ENCODE results near the gene SMURF1.

Gene SMURF1

GRCh38 chr7:99177165-99177564 is 33.3 kb upstream of the SMURF1 start:
- TF ChIP-seq CTCF (IDR thresholded peaks at IDR 0.05), result no peak

GRCh38 chr7:99173787-99174186 is 29.9 kb upstream of the SMURF1 start:
- TF ChIP-seq CTCF (IDR thresholded peaks at IDR 0.05), result no peak

DNA sequence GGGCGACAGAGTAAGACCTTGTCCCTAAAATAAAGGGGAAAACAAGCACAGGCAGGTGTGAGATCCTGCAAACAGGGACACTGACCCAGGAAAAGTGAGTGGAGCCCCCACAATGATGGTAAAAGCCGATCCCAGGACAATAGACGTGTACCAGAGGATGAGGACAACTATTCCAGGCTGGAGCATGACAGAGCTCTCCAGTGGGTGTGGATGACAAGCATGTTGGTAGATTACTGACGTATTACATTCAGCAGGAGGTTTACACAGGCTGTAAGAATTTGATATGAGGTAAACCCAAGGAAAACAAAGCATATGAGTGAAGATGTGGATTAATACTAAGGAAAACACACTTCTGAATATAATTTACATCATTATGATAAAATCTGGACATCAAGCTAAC is 27.8 kb upstream of the SMURF1 start:
- no peak for TF ChIP-seq CTCF (IDR thresholded peaks at IDR 0.05)

- no peak for TF ChIP-seq CTCF (IDR thresholded peaks at IDR 0.05)
Measured at GRCh38 chr7:99170730-99171074, 26.8 kb upstream of the SMURF1 start.

DNA sequence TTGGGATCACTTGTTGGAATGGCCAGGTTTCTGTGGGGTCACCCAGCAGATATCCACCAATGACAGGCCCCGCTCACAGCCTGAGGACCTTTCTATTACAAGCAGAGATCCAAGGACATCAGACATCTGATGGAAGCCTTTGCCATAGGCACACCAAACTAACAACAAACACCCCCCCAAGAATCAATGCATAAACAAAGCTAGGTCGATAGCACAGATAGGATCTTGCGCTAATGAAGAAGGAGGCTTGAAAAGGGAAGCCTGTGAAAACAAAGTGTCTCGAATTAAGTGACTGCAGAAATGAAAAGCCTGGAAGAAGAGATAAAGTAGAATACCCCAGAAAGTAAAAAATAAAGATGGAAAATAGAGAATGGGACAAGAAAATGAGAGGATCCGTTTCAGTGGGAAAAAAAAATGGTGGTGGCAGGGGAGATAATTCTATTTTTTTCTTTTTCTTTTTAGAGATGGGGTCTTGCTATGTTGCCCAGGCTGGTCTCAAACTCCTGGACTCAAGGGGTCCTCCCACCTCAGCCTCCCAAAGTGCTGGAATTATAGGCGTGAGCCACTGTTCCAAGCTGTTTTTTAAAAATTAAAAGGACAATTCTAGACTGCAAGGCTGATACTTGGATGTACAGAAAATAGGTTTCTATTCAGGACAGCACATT is 26.3 kb upstream of the SMURF1 start:
- TF ChIP-seq CTCF (IDR thresholded peaks at IDR 0.05), result no peak

DNA sequence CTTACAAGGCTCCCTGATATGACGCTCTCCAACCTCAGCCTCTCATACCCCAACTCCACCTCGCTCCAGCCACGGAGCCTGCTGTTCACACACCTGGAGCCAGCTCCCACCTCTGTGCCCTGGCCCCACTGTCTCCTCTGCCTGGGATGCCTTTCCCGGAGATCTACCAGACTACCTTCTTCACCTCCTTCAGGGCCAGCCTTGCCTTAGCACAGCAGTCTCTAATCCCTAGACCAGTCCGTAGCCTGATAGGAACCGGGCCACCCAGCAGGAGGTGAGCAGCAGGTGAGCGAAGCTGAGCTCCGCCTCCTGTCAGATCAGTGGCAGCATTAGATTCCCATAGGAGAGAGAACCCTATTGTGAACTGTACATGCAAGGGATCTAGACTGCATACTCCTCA is 23.2 kb upstream of the SMURF1 start:
- TF ChIP-seq CTCF (IDR thresholded peaks at IDR 0.05), result no peak

GRCh38 chr7:99165816-99166215 is 21.9 kb upstream of the SMURF1 start:
- no peak for TF ChIP-seq CTCF (IDR thresholded peaks at IDR 0.05)

DNA sequence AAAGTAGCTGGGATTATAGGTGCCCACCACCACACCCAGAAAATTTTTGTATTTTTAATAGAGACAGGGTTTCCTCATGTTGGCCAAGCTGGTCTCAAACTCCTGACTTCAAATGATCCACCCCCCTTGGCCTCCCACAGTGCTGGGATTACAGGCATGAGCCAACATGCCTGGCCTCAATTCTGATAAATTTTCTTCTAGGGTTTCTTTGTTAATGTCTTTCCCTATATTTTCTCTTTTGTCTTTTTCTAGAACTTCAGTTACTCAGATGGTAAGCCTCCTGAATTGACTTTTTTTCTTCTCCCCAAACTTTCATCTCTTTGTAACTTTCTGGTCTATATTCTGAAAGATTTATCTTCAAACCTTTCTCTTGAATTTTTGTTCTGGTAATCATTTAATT is 12.7 kb upstream of the SMURF1 start:
- TF ChIP-seq CTCF (IDR thresholded peaks at IDR 0.05), result no peak

Measured in LNCAP (cell line).